MM.1S (cell line): Measurements from ENCODE around the gene GJD2.

Source experiments
- CTCF ChIP-seq: fragments of 300-600 bp; sonication (generic); IDR thresholded peaks from 2 replicates; pipeline ENCODE4 v1.5.1; 2016; ENCODE audit warnings: antibody characterized with exemption, low read length, mixed read lengths
- EZH2phosphoT487 ChIP-seq: fragments of 300-600 bp; sonication (generic); IDR thresholded peaks from 2 replicates; pipeline ENCODE4 v1.6.1; 2018; ENCODE audit warnings: antibody characterized with exemption, low read length

GRCh38 chr15:34794590-34795206, 39.9 kb upstream of the GJD2 start:
- TF ChIP-seq EZH2phosphoT487 (no peak), CTCF (no peak)
